ENCODE data around the gene P2RY11. TPM values are rescaled to one million over a fixed set of nuclear protein-coding genes. Genes with fewer than 3 reads are reported as not detected.

The P2RY11 gene
- total and polyA plus RNA-seq, 2 donors (not counting 1 experiment from before 2014, with no cell fraction given) = 25.8 to 27.1 TPM

- 95% methylated on average over 22 of the region's 23 CpGs for WGBS (ENCODE audit: insufficient coverage)
- ATAC-seq (ENCODE audit: low read depth) = no peak
- Histone ChIP-seq H3K27ac (ENCODE audit: low read length in 2 of 2) (no peak overlapping the region), H4K20me1 (ENCODE audit: control insufficient read depth, insufficient read depth, low read length, poor library complexity, severe bottlenecking) (no peaks in the 10 kb centered on the region), H3K27me3 (replicated peaks in 1 of 4; ENCODE audit: control extremely low read depth in 1 of 4, control insufficient read depth in 3 of 4, insufficient read depth in 4 of 4, low read length in 3 of 4) (no peaks in the 10 kb centered on the region), H3K9me3 (ENCODE audit: control extremely low read depth in 1 of 3, control insufficient read depth in 2 of 3, insufficient read depth in 1 of 3, low read length in 2 of 3) (no peaks in the 10 kb centered on the region), H3K4me3 (ENCODE audit: control extremely low read depth in 1 of 5, extremely low read depth in 1 of 5, insufficient read depth in 1 of 5, low read depth in 2 of 5, low read length in 4 of 5) (no peak overlapping the region), H3K9ac (ENCODE audit: low read length) (no peak overlapping the region), H3K79me2 (ENCODE audit: control insufficient read depth, insufficient read depth, low read length) (no peaks in the 10 kb centered on the region), H3K36me3 (replicated peaks in 1 of 2; ENCODE audit: control extremely low read depth in 1 of 2, control insufficient read depth in 1 of 2, extremely low read depth in 1 of 2, insufficient read depth in 2 of 2, low read length in 1 of 2) (peaks cover 1 to 89% of the 10 kb centered on the region in 2 experiments), H3K4me2 (replicated peaks; ENCODE audit: low read depth, low read length, poor library complexity, severe bottlenecking) (no peak overlapping the region), H3K4me1 (ENCODE audit: control insufficient read depth in 2 of 2, insufficient read depth in 2 of 2, low read length in 2 of 2) (no peaks in the 10 kb centered on the region), H2AFZ (ENCODE audit: insufficient read depth, low read depth, low read length, poor library complexity, severe bottlenecking) (no peak overlapping the region)
- DNase-seq = no peak
- H3K9me3 Mint-ChIP-seq (ENCODE audit: insufficient read depth) = no peaks in the 10 kb centered on the region
- no peaks in the 10 kb centered on the region for H3K4me1 Mint-ChIP-seq
- intact Hi-C loops (cut with micrococcal nuclease) = no loop called here
- ChIA-PET CTCF (interaction anchor here (1.0 kb wide), 1 partner anchor 20 kb away, joined by 4 read pairs; no protein-coding TSS in a partner anchor), POLR2A (no interaction called here)
- TF ChIP-seq, protein P1, sequence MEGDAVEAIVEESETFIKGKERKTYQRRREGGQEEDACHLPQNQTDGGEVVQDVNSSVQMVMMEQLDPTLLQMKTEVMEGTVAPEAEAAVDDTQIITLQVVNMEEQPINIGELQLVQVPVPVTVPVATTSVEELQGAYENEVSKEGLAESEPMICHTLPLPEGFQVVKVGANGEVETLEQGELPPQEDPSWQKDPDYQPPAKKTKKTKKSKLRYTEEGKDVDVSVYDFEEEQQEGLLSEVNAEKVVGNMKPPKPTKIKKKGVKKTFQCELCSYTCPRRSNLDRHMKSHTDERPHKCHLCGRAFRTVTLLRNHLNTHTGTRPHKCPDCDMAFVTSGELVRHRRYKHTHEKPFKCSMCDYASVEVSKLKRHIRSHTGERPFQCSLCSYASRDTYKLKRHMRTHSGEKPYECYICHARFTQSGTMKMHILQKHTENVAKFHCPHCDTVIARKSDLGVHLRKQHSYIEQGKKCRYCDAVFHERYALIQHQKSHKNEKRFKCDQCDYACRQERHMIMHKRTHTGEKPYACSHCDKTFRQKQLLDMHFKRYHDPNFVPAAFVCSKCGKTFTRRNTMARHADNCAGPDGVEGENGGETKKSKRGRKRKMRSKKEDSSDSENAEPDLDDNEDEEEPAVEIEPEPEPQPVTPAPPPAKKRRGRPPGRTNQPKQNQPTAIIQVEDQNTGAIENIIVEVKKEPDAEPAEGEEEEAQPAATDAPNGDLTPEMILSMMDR (IDR thresholded peaks at IDR 0.05) = no peak
- no peak for TF ChIP-seq EZH2 (IDR thresholded peaks at IDR 0.05; ENCODE audit: borderline replicate concordance, insufficient read depth, low read depth, low read length, poor library complexity, severe bottlenecking)
- H3K4me3 Mint-ChIP-seq = no peak overlapping the region
- H3K27me3 Mint-ChIP-seq = no peaks in the 10 kb centered on the region
- H3K27ac Mint-ChIP-seq = no peak overlapping the region
These were observed 28.5 kb downstream of the P2RY11 start for GRCh38 chr19:10139952-10140351.

DNA sequence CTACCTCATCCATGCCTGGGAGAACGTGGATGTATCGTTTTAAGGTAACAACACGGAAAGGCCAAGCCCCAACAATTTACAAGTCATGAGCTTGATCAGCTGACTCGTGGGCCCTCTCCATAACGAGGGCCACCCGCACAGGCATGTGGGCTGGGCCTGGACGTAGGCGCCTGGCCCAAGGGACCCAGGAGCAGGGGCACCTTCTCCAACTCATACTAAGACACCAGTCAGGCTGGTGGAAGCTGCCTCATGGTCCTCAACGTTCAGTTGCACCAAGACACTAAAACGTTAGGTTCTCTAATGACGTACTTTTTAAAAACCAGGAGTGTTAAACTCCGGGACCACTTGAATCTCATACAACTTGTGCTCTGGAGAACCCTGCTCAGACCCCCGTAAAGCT is 30.0 kb downstream of the P2RY11 start:
- no peaks in the 10 kb centered on the region for H3K9me3 ChIP-seq (ENCODE audit: control extremely low read depth in 1 of 3, control insufficient read depth in 2 of 3, insufficient read depth in 1 of 3, low read length in 2 of 3)
- no peak for ATAC-seq (ENCODE audit: low read depth)
- H3K4me3 Mint-ChIP-seq = no peak overlapping the region
- no peak for DNase-seq
- TF ChIP-seq EZH2 (IDR thresholded peaks at IDR 0.05; ENCODE audit: borderline replicate concordance, insufficient read depth, low read depth, low read length, poor library complexity, severe bottlenecking) = no peak
- TF ChIP-seq, protein P1 (IDR thresholded peaks at IDR 0.05) = no peak
- H3K27ac ChIP-seq (ENCODE audit: low read length in 2 of 2) = no peak overlapping the region
- over 99% methylated on average over 13 of the region's 13 CpGs for WGBS (ENCODE audit: insufficient coverage)
- H3K27me3 ChIP-seq (replicated peaks in 1 of 4; ENCODE audit: control extremely low read depth in 1 of 4, control insufficient read depth in 3 of 4, insufficient read depth in 4 of 4, low read length in 3 of 4) = no peaks in the 10 kb centered on the region
- no peak overlapping the region for H3K4me2 ChIP-seq (replicated peaks; ENCODE audit: low read depth, low read length, poor library complexity, severe bottlenecking)
- H4K20me1 ChIP-seq (ENCODE audit: control insufficient read depth, insufficient read depth, low read length, poor library complexity, severe bottlenecking) = no peaks in the 10 kb centered on the region
- no peaks in the 10 kb centered on the region for H3K4me1 Mint-ChIP-seq
- H3K27ac Mint-ChIP-seq = no peak overlapping the region
- POLR2A ChIA-PET = no interaction called here
- no peaks in the 10 kb centered on the region for H3K79me2 ChIP-seq (ENCODE audit: control insufficient read depth, insufficient read depth, low read length)
- CTCF ChIA-PET = no interaction called here
- no peaks in the 10 kb centered on the region for H3K9me3 Mint-ChIP-seq (ENCODE audit: insufficient read depth)
- H3K27me3 Mint-ChIP-seq = no peaks in the 10 kb centered on the region
- H3K4me1 ChIP-seq (ENCODE audit: control insufficient read depth in 2 of 2, insufficient read depth in 2 of 2, low read length in 2 of 2) = no peaks in the 10 kb centered on the region
- no peak overlapping the region for H2AFZ ChIP-seq (ENCODE audit: insufficient read depth, low read depth, low read length, poor library complexity, severe bottlenecking)
- no peak overlapping the region for H3K4me3 ChIP-seq (ENCODE audit: control extremely low read depth in 1 of 5, extremely low read depth in 1 of 5, insufficient read depth in 1 of 5, low read depth in 2 of 5, low read length in 4 of 5)
- peaks cover 1 to 88% of the 10 kb centered on the region in 2 experiments for H3K36me3 ChIP-seq (replicated peaks in 1 of 2; ENCODE audit: control extremely low read depth in 1 of 2, control insufficient read depth in 1 of 2, extremely low read depth in 1 of 2, insufficient read depth in 2 of 2, low read length in 1 of 2)
- no peak overlapping the region for H3K9ac ChIP-seq (ENCODE audit: low read length)
- intact Hi-C loops (cut with micrococcal nuclease) = no loop called here

Data from B cell (primary cell).